NCI-H510A (cell line): ENCODE data around the gene TXNRD1.
"Not testable (repeated sequence)": the region's sequence is repeated elsewhere in the genome, so short reads cannot be mapped to it uniquely, and the experiment has no call there.

Experiments used
- DNase-seq: peaks from one replicate; lab custom pipeline; 2025; lab: John Stamatoyannopoulos, UW

TXNRD1 gene

DNA sequence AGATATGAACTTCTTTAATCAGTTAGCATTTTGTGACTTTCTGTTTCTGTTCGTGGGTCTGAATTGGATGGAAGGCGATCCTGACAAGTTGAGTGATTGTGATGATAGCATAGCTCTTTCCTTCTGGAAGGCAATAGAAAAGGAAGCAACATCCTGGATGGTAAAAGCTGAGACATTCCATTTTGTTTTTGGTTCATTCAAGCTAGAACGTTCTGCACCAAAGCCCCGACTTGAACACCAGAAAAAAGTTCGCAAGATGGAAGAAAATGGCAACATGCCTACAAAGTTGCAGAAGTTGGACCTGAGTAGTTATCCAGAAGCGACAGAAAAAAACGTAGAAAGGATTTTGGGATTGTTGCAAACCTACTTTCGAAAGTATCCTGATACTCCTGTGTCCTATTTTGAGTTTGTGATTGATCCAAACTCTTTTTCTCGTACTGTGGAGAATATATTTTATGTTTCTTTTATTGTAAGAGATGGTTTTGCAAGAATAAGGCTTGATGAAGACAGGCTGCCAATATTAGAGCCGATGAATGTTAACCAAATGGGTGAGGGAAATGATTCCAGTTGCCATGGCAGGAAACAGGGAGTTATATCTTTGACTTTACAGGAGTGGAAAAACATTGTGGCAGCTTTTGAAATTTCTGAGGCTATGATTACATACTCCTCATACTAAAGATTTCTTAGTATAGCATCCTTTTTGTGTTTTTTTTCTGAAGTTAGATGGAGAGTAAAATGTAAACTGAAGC, 88.9 kb downstream of the TXNRD1 start:
- DNase-seq: no peak

DNA sequence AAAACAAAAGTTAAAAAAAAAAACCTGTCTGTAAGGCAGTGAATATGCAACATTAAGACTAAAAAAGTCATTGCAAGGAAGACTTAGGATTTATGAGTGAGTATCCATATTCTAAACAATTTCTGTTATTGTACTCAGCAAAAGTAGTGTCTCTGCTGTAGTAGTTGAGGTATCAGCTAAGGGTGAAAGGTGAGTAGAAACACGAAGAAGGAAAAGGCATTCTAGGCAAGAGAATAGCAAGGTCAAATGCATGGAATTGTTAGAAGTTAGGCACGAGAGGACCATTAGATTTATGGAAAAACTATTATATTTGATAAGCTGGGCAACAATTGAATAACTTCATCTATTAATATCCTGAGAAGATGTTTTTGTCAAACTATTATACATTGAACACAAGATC, 89.8 kb downstream of the TXNRD1 start:
- DNase-seq: no peak

DNA sequence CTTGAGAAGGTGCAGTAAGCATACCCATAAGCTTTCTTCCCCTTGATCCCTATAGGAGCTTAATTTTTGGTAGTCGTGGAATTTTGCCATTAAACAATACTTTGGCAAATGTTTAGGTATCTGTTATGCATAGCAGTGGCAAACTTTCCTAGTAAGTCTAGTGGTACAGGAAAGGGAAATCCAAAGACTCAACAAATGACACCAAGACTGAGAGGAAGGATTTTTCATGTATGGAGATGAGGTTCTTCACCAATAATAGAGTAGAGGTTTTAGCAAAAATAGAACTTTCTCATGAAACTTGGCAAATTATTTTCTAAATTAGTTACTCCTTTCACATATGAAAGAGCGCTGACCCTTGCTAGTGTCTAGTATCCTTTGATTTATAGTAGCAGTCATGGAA, 90.8 kb downstream of the TXNRD1 start:
- DNase-seq: no peak

DNA sequence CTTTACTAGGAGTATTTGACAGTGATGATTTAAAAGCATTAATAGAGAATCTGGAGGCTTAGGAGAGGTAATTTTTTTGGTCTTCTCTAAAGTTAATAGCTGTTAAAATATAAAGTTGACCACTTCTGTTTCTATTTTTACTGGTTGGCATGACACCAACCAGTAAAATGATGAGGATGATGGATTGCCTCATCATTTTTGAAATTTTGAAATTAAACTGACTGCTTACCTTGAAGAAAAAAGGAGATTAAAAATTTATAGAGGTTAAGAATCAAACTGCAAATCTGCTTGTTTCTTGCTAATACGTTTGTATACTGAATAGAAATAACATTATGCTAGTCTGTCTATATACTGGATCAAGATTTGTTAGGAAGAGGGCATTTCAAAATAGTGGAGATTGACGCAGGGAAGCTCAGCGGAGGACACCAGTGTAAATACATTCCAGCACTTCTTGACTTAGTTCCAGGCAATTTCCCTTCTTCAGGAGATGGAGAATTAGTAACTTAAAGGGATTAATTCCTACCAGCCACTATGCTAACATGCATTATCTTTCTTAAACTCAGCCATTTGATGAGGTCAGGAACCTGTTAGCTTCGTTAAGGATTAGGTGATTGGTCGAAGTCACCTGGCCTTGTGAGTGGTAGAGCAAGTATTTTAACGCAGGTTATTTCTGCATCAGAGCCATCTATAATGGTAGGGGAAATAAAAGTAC, 91.5 kb downstream of the TXNRD1 start:
- no peak for DNase-seq

DNA sequence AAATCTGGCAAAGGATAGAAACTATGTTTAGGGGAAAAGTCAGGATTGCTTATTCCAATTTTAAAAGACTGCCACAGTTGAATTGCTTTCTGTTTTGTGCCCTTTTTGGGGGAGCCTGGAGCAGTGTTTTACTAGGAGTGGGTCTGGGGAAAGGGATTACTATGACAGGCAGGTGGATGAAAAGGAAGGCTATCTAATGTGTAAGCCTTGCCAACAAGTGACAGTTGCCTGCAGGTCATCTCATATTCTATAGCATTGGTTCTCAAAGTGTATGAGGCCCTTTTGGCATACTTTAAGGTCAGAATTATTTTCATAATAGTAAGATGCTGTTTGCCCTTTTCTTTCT, 92.0 kb downstream of the TXNRD1 start:
- no peak for DNase-seq

DNA sequence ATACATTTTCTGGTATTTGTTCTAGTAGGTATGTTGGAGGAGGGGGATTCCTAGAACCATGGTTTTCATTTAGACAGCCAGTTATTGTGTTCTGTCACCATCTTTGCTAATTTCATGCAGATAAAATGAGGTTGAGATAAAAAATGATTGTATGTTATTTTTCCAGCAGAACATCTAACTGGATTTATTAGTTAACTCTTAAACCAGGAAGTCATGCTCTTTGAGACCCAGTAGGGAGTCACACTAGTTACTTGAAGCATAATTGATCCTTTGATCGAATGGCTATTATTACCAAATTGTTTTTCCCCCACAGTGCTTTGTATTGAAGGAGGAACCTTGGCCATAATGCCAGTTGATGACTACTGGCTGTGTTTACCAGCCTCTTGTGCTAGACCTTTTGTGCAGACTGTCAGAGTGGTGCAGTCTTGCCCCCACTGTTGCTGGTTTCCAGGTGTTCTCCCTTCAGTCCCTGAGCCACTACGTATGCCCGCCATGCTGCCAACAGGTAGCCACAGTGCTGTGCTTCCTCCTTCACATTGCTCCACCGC, 93.9 kb downstream of the TXNRD1 start:
- DNase-seq: no peak

DNA sequence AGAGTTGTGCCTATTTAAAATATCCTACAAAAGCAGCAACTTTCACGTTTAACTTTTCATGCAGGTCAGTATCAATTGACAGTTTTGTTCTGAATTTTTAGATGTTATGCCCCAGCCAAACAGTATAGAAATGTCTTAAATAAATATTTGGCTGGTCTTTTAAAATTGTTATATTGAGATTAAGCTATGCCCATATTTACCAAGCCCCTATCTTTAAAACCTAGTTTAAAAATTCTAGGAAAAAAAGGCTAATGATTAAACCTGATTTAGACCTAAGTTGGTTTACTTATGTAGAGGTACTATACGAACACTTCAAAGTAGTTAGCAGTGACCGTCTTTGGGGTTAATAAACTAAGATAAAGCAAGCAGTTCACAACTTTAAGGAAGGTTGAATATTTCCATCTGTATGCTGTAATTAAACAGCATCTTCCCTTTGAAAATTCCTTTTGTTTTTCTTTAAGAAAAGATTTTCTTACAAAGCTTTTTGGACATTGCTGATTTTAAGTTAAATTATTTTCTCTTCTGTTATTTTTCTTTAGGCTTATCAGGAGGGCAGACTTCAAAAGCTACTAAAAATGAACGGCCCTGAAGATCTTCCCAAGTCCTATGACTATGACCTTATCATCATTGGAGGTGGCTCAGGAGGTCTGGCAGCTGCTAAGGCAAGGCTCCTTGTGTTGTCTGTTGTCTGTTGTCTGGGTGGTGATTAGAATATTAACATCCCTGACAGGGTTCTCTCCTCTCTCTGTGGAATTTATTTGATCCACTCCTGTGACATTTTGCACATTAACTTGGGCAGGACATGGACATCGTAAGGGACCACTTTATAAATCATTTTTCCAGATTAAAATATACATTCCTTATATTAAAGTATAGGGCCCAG, 95.4 kb downstream of the TXNRD1 start:
- DNase-seq: no peak

DNA sequence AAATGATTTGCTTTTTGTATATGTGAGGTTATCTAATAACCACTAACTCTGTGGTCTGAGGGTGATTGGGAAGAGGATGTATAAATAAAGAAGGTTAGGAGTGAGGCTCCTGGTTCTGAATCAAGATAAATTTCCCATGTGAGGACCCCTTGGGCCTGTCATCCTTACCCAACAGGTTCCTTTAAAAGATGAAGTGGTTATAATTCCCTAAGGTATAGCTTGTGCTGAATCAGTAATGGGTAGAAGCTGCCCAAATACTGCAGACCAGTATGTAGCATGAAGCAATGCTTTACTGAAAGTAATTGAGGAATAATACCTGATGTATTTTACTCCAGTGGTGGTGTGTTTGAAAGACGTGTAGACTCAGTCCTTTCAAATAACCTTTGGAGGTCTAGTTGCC, 96.6 kb downstream of the TXNRD1 start:
- no peak for DNase-seq

DNA sequence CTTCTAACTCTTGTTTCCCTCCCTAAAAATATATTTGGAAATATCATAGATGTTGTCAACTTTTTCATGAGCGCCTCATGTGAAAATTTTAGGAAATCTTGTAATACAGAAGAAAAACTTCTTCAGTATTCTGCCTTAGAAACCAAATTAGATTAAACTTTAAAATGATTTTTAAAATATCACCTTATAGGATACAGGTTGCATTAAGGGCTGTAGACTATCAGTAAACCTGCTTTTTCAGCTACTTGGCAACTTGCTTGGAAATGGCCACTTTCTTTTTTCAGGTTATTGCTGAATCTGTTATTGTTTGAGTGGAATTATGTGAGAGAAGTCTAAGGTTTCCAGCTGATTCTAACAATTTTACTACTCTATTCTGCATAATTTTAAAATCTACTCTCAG, 97.1 kb downstream of the TXNRD1 start:
- DNase-seq: no peak

DNA sequence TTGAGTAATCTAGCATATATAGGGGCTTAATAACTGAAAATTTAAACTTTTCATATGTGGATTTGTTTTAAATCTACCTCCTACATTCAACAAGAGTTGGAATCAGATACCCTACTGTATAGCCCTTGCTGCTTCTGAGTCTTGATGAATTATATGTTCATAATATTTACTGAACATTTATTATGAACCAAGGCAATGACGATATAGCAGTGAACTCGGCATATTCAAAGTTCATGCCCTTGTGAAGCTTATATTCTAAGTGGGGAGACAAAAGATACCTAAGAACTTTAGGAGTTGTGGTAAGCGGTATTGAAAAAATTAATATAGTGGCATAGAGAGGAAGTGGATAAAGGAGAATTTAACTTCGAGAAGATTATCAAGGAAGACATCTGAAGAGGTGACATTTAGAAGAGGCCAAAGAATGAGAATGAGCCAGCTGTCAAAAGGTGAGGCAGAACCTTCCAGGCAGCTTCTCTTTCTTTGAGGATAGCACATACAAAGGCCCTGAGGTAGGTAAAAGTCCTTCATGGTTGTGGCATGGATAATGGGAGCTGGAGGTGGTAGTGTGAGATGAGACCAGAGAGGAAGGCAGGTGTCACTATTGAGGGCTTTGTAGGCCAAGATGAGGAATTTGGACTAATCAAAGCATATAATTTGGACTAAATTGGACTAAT, 98.1 kb downstream of the TXNRD1 start:
- no peak for DNase-seq

DNA sequence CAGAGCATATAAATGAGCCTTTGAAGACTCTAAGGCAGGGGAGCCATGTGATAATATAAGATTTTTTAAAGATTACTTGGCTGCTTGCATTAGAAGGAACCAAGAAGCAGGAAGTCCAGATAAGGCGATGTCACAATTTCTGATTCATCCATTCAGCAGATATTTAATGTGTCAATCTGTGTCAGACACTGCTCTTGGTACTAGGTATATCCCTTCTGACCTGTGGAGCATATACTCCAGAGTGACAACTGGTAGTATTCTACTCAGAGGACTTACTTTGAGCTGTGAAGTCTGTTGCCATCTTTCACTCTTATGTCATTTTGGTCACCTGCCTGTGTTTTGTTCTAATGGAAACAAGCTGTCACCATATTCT, 98.6 kb downstream of the TXNRD1 start:
- no peak for DNase-seq

DNA sequence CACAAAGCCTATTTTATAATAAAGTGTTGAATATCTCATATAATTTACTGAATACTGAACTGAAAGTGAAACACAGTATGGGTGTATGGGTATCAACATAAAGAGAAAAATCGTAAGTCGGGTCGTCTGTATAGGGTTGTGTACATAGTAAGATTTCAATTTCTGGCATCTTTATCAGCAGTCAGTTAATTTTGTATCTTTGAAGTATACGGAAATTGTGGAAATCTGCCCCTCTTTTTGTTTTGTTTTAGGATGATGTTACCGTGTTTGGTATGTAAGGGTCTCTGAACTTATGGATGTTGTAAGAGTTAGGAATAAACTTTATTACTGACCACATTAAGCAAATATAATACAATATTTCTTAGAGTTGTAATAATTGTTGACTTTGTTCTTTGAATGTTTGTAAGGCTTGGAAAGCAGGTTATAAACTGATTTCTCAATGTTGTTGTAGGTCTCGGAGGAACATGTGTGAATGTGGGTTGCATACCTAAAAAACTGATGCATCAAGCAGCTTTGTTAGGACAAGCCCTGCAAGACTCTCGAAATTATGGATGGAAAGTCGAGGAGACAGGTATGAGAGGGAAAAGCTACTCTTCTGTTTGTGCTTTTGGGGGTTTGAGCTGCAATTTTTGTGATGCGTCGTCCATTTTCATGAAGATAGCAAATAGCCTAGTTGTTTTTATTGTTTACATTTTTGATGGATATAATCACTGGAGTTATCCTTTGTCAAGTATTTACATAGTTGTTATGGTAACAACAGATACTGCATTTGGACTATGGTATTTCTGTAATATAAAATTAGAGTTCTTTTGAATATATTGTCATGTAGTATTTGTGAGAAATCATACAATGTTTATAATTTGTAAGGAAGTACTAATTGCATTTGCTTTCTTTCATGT, 100.0 kb downstream of the TXNRD1 start:
- DNase-seq: no peak

DNA sequence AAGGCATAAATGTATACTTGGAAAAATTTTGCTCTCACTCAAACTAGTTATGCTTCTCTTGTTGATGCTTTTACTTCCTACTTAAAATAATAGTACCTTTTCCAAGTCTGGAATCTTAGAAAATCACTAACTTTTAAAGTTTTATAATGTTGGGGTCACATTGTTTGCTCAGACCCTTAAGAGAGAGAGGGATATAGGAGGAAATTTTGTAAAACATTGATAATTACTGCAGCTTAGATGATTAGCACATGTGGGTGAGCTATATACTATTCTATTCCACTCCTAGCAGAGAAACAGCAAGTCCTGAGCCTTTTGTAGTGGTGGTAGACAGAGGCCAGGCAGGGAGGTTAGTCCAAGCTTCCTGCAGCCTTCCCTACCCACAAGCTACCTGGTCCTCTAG, 101.4 kb downstream of the TXNRD1 start:
- no peak for DNase-seq

DNA sequence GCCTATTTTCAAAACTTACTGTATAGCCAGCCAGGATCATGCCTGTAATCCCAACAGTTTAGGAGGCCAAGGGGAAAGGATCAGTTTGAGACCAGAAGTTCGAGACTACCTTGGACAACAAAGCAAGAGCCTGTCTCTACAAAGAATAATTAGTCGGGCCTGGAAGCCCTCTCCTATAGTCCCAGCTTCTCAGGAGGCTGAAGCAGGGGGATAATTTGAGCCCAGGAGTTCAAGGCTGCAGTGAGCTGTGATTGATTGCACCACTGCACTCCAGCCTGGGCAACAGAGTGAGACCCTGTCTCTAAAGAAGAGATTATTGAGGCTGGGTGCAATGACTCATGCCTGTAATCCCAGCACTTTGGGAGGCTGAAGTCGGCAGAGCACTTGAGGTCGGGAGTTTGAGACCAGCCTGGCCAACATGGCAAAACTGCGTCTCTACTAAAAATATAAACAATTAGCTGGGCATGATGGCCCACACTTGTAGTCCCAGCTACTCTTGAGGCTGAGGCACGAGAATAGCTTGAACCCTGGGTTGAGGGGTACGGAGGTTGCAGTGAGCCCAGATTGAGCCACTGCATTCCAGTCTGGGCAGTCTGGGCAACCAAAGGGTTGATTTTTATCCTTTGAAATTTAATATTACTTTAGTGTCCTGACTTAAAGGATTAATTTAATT, 102.1 kb downstream of the TXNRD1 start:
- DNase-seq: no peak

DNA sequence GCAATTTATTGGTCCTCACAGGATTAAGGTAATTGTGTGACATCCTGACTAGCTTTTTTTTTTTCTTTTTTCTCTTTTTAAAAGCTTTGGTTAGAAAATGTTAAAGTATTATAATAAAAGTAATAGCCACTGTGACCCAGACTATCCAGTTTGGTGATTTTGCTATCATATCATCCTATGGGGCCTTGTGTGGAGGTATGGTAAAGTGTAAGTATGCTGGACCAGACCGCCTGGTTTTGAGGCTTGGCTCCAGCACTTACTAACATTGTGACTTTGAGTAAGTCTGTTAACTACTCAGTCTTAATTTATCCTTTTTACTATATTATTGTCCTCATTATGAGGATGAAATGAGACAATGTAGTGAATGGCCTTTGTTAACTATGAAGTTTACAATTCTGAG, 103.4 kb downstream of the TXNRD1 start:
- DNase-seq: no peak

DNA sequence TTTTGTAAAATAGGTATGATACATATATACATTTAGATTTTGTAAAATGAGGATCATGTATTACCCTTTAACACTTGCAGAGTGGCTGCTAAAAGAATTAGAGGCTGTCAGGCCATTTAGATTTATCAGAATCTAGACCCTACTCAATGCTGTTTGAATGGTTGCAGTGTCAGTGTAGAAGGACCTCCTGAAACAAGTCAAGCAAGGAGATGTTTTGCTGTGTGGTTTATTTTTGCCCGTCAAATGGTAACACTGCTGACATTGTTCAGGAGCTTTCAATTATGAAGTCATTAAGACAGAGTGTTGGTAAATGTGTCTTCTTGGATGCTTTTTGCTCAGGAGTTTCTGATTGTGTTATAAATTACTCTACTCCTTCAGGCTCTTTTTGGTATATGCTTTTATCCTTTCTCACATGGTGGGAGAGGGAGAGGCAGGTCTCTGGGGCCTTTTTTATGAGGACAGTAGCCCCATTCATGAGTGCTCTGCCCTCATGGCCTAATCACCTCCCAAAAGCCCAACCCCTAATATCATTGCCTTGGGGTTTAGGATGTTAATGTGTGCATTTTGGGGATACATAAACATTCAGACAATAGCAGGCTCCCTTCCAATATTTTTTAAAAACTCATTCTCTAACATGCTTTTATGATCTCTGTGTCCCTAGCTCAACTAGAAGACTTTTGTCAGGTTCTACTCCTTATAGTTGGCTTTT, 104.5 kb downstream of the TXNRD1 start:
- no peak for DNase-seq

DNA sequence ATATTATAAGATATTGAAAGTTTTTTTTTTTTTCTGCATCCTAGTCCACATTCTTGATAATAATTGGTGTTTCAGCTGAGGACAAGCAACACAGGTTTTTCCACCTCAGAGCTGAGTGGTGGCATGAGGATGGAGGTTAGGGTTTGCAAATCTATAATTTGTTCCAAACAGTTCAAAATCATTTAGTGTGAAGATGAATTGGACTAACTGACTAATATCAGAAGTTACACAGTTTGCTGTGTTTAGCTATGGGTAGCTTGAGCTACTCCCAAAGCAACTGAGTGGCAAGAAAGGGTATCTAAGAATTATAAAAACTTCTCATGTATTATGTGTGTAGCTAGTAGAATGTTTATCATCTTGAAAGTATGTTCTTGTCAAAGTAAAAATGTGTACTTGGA, 105.0 kb downstream of the TXNRD1 start:
- DNase-seq: no peak

DNA sequence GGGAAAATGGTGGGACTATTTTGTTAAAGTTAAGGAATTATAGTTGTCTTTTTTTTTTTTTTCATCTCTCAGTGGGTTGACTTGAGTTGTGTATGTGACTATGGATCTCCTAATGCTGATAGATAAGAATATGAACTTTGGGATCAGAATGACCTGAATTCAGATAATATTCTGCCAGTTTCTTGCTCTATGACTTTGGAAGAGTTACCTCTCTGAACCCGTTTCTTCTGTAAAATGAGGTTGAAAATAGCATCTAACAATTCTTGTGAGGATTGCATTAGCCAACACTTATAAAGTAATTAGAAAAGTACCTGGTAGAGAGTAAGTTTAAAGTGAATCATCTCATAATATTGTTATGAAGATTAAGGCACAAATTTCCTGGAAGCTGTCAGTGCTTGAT, 106.4 kb downstream of the TXNRD1 start:
- DNase-seq: no peak

DNA sequence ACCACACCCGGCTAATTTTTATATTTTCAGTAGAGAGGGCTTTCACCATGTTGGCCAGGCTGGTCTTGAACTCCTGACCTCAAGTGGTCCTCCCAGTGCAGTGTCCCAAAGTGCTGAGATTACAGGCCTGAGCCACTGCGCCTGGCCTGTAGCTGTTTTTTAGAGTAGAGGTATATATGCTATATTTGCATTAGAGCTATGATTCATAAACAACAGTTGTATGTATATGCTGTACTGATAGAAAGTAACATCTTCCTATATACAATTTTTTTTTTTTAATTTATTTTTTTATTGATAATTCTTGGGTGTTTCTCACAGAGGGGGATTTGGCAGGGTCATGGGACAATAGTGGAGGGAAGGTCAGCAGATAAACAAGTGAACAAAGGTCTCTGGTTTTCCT, 107.0 kb downstream of the TXNRD1 start:
- not testable (repeated sequence) for DNase-seq

DNA sequence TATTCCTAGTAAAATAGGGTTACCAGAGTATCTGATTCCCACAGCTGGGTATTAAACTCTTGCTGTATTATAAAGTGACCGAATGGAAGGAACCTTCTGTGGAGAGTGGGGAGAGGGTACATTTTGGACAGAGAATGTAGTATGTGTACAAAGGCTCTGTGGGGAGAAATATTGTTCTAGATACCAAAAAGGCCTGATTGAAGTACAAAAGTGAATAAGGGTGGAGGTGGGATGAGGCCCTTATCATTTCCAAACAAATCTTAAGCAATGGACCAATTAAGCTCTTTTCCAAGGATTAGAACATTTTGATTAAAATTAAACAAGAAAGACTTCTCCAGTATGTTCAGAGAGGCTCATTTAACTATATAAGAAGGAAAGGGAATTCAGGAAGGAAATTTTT, 108.3 kb downstream of the TXNRD1 start:
- DNase-seq: no peak
